Measurements from ENCODE around the gene RPGRIP1L. TPM values are rescaled to one million over a fixed set of nuclear protein-coding genes. Genes with fewer than 3 reads are reported as not detected.

Gene RPGRIP1L
- total and polyA plus RNA-seq, 2 of the 8 experiments (the other 6 are each of a cell fraction or from before 2014, with no cell fraction given): 4.0 to 13.7 TPM

DNA sequence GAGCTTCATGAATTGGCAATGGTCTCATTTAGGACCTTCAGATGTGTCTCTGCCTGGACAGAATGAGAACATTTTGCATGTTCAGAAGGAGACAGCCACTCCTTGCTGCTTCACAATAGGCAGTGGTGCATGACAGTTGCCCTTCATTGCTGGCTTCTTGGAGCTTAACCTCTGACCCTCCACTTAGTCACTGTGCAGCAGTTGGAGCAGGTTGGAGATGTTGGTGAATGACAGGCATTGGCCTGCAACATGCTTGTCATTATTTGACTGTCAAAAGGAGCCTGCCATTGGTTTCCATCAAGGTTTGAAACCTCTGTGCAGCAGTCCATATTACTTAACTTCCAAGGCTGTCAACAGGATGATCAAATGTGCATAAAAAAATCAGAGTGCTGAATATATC is 23.0 kb upstream of the RPGRIP1L start (continued):
- TF ChIP-seq JUND (IDR thresholded peaks at IDR 0.05; ENCODE audit: low read length): no peak

All from H1 (cell line).